22Rv1 (cell line): Measurements from ENCODE around the gene MEIS1.

ENCODE experiments used
- H3K27ac ChIP-seq: fragments of 450-650 bp; 2 replicates; pipeline ENCODE4 v1.5.1; 2017
- ZFX ChIP-seq: fragments of 450-650 bp; IDR thresholded peaks from 2 replicates; pipeline ENCODE4 v1.6.1; 2017; ENCODE audit warnings: antibody characterized with exemption, borderline replicate concordance
- TF ChIP-seq, protein P1 (sequence below): fragments of 450-650 bp; IDR thresholded peaks from 2 replicates; pipeline ENCODE4 v1.5.1; 2017; ENCODE audit warnings: mild to moderate bottlenecking

The MEIS1 gene

DNA sequence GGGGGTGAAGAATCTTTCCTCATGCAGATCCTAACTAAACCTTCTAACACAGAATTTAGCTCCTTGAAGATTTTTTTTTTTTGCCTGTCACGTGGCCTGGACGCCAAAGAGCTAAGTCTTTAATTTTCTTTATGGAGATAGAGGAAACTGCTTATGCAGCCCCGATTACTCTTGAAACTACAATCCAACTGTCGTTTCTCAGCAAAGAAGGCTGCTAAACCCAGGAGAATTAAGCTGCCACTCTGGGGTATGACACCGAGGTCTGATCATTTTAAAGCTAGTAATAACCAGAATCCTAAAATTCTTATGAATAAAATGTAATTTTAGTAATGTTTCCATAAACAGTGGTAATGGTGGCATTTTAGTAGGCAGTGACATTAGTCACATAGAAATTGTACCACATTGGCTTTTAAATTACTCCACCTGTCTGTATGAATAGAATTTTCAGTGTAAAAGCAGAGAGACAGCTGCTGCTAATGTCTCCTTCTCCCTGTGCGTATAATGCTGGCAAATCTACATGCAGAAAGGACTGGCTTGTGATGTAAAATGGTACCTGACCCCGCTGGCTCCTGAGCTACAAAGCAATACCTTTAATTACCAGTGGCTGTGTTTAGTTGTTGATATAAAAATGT is 86.5 kb downstream of the MEIS1 start:
- no peak overlapping the region for H3K27ac ChIP-seq

DNA sequence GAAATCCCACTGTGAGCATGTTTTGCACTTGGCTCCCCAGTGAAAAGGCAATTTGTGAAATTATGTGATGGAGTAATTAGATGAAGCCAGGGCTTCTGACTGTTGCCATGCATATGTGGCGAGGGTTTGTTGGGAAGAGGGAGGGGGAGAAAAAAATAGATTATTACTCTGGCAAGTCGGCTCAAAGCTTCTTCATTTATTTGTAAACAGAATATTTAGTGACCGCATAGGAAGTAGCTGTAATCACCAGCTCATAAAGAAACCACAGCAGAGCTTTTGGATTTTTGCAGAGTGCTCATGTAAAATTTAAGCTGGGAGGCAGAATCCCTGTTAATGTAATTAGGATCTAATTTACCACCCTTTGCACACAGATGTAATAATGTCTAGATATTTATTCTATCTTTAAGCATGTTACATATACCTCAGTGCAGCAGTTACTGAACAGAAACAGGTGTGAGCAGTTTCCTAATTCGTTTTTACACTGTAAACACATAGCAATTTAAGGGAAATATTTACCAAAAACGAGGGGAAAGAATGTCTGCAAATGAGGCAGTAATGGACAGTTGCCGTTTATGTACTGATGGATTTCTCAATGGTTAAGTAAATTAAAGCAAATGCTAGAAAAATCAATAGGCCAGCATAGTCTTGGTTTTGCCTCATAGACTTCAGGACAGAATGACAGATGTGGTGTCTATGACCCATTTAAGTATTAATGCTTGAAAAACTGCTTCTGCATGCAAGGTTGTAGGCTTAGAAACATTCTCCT is 87.9 kb downstream of the MEIS1 start:
- no peak for TF ChIP-seq ZFX
- TF ChIP-seq, protein P1, sequence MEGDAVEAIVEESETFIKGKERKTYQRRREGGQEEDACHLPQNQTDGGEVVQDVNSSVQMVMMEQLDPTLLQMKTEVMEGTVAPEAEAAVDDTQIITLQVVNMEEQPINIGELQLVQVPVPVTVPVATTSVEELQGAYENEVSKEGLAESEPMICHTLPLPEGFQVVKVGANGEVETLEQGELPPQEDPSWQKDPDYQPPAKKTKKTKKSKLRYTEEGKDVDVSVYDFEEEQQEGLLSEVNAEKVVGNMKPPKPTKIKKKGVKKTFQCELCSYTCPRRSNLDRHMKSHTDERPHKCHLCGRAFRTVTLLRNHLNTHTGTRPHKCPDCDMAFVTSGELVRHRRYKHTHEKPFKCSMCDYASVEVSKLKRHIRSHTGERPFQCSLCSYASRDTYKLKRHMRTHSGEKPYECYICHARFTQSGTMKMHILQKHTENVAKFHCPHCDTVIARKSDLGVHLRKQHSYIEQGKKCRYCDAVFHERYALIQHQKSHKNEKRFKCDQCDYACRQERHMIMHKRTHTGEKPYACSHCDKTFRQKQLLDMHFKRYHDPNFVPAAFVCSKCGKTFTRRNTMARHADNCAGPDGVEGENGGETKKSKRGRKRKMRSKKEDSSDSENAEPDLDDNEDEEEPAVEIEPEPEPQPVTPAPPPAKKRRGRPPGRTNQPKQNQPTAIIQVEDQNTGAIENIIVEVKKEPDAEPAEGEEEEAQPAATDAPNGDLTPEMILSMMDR, result no peak

More for the DNA sequence above, 86.5 kb downstream of the MEIS1 start:
- no peak for TF ChIP-seq ZFX
- TF ChIP-seq, protein P1, result no peak

DNA sequence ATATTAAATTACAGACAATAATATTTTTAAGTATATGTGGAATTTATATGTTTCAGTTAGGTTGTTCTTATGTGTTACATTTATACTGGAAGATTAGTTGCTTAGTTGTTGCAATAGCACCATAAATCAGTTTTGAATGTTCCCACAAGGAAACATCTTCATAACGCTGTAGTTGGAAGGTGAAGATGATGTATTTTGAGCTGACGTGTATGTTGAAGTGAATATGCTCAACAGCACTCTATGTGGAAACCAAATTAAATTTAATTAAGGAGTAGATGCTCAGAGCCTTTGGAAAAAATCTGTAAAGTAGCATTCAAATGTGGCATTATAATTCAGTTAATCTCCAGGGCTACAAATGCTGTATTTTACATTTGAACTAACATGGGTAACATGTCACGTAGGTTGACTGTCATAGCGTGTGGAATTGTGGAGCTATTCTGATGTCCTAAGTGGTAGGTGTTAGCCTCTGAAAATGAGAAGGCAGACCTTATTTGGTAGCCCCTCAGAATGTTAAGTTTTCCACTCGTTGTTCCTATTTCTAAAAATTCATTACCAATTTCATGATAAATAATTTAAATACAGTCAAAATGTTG is 88.5 kb downstream of the MEIS1 start:
- TF ChIP-seq, protein P1, result no peak
- TF ChIP-seq ZFX, result no peak
- H3K27ac ChIP-seq, result no peak overlapping the region

More for the DNA sequence above, 87.9 kb downstream of the MEIS1 start:
- H3K27ac ChIP-seq, result no peak overlapping the region

DNA sequence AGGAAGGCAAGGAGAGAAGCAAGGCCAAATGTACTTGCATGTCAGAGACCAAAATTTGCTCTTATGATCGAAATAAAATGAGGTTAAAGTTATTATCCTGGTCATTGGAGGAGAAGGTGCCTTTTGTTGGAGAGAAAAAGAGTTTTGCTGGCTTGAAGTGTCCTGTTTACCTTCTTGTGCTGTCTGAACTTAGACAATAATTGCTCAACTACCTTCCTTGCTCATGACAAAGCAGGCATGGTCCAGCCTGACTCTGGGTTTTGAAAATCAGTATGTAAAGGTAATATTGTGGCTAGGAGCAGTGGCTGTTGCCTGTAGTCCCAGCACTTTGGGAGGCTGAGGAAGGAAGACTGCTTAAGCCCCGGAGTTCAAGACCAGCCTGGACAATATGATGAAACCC is 89.1 kb downstream of the MEIS1 start:
- TF ChIP-seq, protein P1, result no peak
- TF ChIP-seq ZFX, result no peak
- H3K27ac ChIP-seq, result no peak overlapping the region

DNA sequence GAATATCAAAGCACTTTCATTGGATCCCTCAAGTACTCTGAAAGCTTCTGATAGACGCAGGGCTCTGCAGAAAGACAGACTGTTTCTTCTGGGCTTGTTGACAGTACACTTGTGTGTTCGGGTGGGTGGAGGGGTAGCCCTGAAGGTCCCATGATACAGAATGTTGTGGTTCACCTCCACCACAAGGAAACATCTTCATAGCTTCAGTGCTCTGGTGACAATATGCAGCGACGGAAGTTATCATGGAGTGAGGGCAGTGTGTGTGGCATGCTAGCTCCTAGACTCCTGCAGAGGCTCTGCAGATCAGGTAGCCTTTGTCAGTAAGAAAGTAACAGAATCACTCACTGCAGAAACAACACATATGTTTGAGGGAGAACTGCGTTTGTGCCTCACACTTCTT is 90.7 kb downstream of the MEIS1 start:
- no peak overlapping the region for H3K27ac ChIP-seq
- no peak for TF ChIP-seq ZFX
- TF ChIP-seq, protein P1, result no peak

DNA sequence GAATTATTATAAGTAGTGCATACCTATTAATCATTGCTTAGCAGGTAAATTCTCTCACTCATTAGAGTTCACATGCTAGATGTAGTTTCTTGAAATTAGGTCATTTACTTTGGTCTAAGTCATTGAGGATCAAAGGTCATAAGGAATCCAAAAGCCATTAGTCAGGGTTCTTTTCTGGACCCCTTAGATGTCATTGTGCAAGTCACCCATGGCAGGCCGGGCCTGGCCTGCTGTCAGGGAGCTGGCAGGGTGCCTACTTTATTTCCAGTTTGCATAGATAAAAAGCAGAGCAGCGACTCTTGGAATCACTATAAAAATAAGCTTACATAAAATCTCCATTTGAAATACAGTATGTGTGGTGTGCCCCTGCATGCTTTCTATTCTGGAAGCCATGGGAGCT is 91.3 kb downstream of the MEIS1 start:
- TF ChIP-seq, protein P1, result no peak
- TF ChIP-seq ZFX, result no peak
- H3K27ac ChIP-seq, result no peak overlapping the region
